Activated B cell treated with CpG ODN at 0.5 μM for 24 hours (primary cell): ENCODE data around the gene ANKRD63. TPM values are rescaled to one million over a fixed set of nuclear protein-coding genes. Genes with fewer than 3 reads are reported as not detected.

Source experiments
- ATAC-seq: fragments of 200-7000 bp; cut with Tn5 transposase; one replicate; pipeline ENCODE4 v1.10.0; 2021; ENCODE audit warnings: low read depth, mild to moderate bottlenecking, moderate library complexity
- CTCF ChIA-PET: fragments of 350-600 bp; sonication (Branson Sonifier 250); formaldehyde crosslinking; loops from one replicate; lab custom pipeline; 2021; ENCODE audit warnings: antibody characterized with exemption; lab: Charles Lee
- POLR2A ChIA-PET: fragments of 350-600 bp; sonication (Branson Sonifier 250); formaldehyde crosslinking; loops from one replicate; lab custom pipeline; 2021; ENCODE audit warnings: antibody characterized with exemption; lab: Charles Lee
- DNase-seq: peaks from one replicate; pipeline ENCODE4 v3.0.0; 2022
- H3K27ac Mint-ChIP-seq: one replicate; pipeline ENCODE4 v1.8.0; 2020; ENCODE audit warnings: mixed read lengths
- H3K27me3 Mint-ChIP-seq: one replicate; pipeline ENCODE4 v1.8.0; 2021; ENCODE audit warnings: mixed read lengths
- H3K36me3 Mint-ChIP-seq: one replicate; pipeline ENCODE4 v1.8.0; 2021; ENCODE audit warnings: low read depth, mixed read lengths
- H3K4me1 Mint-ChIP-seq: one replicate; pipeline ENCODE4 v1.8.0; 2021; ENCODE audit warnings: mixed read lengths
- H3K4me3 Mint-ChIP-seq: one replicate; pipeline ENCODE4 v1.8.0; 2020; ENCODE audit warnings: mild to moderate bottlenecking, mixed read lengths
- H3K9me3 Mint-ChIP-seq: one replicate; pipeline ENCODE4 v1.8.0; 2020; ENCODE audit warnings: mixed read lengths
- CTCF ChIP-seq: fragments of 200-600 bp; IDR thresholded peaks from one replicate; pipeline ENCODE4 v1.8.0; 2022; ENCODE audit warnings: antibody characterized with exemption, mild to moderate bottlenecking
- intact Hi-C: fragments of 100-400 bp; cut with micrococcal nuclease; formaldehyde crosslinking; loops from one replicate; pipeline ENCODE4 v1.15.1; 2024
- total RNA-seq: library from RNA; stranded (reverse); gene quantifications from 2 replicates; pipeline ENCODE4 v1.2.3, GENCODE V29; 2022

The ANKRD63 gene
- total RNA-seq, 1 donor from 2014 or later: not detected

DNA sequence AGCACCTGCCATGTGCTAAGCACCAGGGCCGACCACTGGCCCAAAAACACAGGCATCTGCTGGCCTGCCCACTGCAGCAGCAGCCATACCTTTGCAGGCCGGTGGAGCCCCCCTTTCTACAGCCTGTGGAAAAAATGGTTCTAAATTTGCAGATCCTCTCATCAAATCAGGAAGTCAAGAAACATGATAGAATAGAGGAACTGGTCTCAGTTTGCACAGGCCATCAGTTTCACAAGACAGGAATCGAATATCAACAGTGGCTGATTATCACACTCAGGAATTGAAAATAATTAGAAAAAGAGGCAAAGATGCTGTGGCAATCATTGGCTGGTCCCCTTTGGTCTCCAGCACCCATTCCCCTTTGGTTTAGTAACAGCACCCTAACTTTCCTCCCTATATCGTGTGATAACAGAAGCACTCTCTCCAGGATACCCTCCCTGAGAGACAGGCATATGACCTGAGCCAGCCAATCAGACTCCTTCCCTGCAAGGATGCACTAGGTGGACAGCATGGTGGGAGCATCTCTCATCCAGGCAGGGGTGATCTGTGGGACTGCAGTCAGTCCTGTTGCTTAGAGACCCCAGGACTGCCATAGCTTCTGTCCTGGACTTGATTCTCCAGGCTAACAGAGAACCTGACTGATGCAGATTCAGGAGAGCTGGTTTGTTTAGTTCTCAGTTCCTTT, 47.5 kb downstream of the ANKRD63 start:
- peak; percentile 69 for ATAC-seq
- Mint-ChIP-seq H3K4me3 (peak overlapping the region; percentile 11), H3K4me1 (peaks cover 37% of the 10 kb centered on the region), H3K27me3 (peaks cover 11% of the 10 kb centered on the region), H3K27ac (peak overlapping the region; percentile 72), H3K9me3 (no peaks in the 10 kb centered on the region), H3K36me3 (no peaks in the 10 kb centered on the region)
- no peak for TF ChIP-seq CTCF
- DNase-seq: no peak
- ChIA-PET POLR2A (interaction anchor here (0.5 kb wide), 1 partner anchor 167 kb away, joined by 3 read pairs; no protein-coding TSS in a partner anchor), CTCF (interaction anchor here (0.9 kb wide), 1 partner anchor 15 kb away, joined by 3 read pairs; no protein-coding TSS in a partner anchor)
- intact Hi-C loops: loop anchor here (5.0 kb wide), 1 partner anchor 37 kb away; no protein-coding TSS in a partner anchor

DNA sequence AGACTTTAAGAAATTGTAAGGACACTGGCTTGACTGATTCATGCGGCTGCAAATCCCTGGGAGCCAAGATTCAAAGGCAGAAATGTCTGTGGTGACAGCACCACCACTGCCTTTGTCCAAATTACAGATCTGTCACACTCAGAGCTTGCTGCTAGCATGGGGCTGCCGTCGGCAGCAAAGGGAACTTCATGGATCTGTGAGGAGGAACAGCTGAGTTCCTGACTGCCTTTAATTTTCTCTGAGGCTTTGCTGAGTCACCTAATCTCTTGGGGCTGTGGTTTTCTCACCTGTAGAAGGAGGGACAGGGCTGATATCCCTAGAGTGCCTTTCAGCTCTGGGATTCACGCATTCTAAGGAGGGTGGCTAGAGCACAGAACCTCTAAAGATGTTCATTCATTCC, 48.1 kb downstream of the ANKRD63 start:
- H3K4me1 Mint-ChIP-seq: peaks cover 36% of the 10 kb centered on the region
- no peak for TF ChIP-seq CTCF
- H3K36me3 Mint-ChIP-seq: no peaks in the 10 kb centered on the region
- H3K27ac Mint-ChIP-seq: peak overlapping the region; percentile 72
- intact Hi-C loops: loop anchor here (5.0 kb wide), 1 partner anchor 38 kb away; no protein-coding TSS in a partner anchor
- H3K27me3 Mint-ChIP-seq: peaks cover 6% of the 10 kb centered on the region
- no peak overlapping the region for H3K4me3 Mint-ChIP-seq
- no peak for DNase-seq
- CTCF ChIA-PET: no interaction called here
- no peak for ATAC-seq
- H3K9me3 Mint-ChIP-seq: no peaks in the 10 kb centered on the region
- POLR2A ChIA-PET: no interaction called here

GRCh38 chr15:40233727-40234577, 48.9 kb downstream of the ANKRD63 start:
- ChIA-PET CTCF (no interaction called here), POLR2A (no interaction called here)
- H3K27me3 Mint-ChIP-seq: no peaks in the 10 kb centered on the region
- H3K4me3 Mint-ChIP-seq: no peak overlapping the region
- DNase-seq (no peak), ATAC-seq (no peak)
- no peaks in the 10 kb centered on the region for H3K9me3 Mint-ChIP-seq
- H3K4me1 Mint-ChIP-seq: peaks cover 30% of the 10 kb centered on the region
- no peak overlapping the region for H3K27ac Mint-ChIP-seq
- no peak for TF ChIP-seq CTCF
- no peaks in the 10 kb centered on the region for H3K36me3 Mint-ChIP-seq
- intact Hi-C loops: no loop called here

DNA sequence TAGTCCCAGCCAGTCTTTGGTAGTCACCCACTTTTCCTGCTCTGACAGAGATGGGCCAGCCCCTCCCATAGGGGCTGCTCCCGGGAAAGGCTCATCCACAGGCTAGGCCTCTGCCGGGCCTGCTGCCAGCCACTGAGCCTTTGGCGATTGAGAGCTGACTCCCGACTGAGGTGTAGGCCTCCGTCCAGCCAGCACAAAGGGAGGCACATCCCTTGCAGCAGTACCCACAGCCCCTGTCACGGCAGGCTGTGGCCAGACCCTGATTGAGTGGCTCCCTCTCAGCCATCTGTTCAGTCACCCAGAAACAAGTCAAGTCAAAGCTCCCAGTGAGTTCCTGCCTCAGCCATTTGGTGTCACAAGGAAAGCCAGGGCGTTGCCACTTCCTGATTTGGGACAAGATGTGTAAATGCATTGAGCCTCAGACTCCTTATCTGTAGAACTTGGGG, 50.2 kb downstream of the ANKRD63 start:
- H3K36me3 Mint-ChIP-seq: no peaks in the 10 kb centered on the region
- H3K27me3 Mint-ChIP-seq: no peaks in the 10 kb centered on the region
- intact Hi-C loops: no loop called here
- ChIA-PET CTCF (no interaction called here), POLR2A (no interaction called here)
- DNase-seq: no peak
- ATAC-seq: no peak
- TF ChIP-seq CTCF: no peak
- H3K27ac Mint-ChIP-seq: no peak overlapping the region
- H3K9me3 Mint-ChIP-seq: no peaks in the 10 kb centered on the region
- peaks cover 19% of the 10 kb centered on the region for H3K4me1 Mint-ChIP-seq
- no peak overlapping the region for H3K4me3 Mint-ChIP-seq

Other genes starting within 250 kb of the ANKRD63 start
- gene SRP14, start 243.9 kb downstream of the ANKRD63 start, total RNA-seq: 183 and 217 TPM in 2 replicates
- 353 and 376 TPM in 2 replicates for gene BMF, start 174.2 kb downstream of the ANKRD63 start, total RNA-seq
- 3.9 and 4.2 TPM in 2 replicates for gene BUB1B, start 122.0 kb downstream of the ANKRD63 start, total RNA-seq
- gene PAK6, start 44.0 kb downstream of the ANKRD63 start, total RNA-seq: 0.34 and 0.40 TPM in 2 replicates
- gene PLCB2, start 24.9 kb upstream of the ANKRD63 start, total RNA-seq: 109 and 126 TPM in 2 replicates
- gene INAFM2, start 40.6 kb upstream of the ANKRD63 start, total RNA-seq: 9.5 TPM in 2 replicates
- 0.91 and 2.1 TPM in 2 replicates for gene CCDC9B, start 57.9 kb upstream of the ANKRD63 start, total RNA-seq
- not detected in 2 replicates for gene PHGR1, start 68.0 kb upstream of the ANKRD63 start, total RNA-seq
- gene DISP2, start 75.2 kb upstream of the ANKRD63 start, total RNA-seq: 0.38 and 0.39 TPM in 2 replicates
- 11.5 and 13.4 TPM in 2 replicates for gene KNSTRN, start 99.7 kb upstream of the ANKRD63 start, total RNA-seq
- gene IVD, start 122.7 kb upstream of the ANKRD63 start, total RNA-seq: 63.5 and 76.7 TPM in 2 replicates
- 27.5 and 28.4 TPM in 2 replicates for gene BAHD1, start 157.9 kb upstream of the ANKRD63 start, total RNA-seq
- 10.1 and 10.2 TPM in 2 replicates for gene CHST14, start 187.9 kb upstream of the ANKRD63 start, total RNA-seq